ENCODE measurements around the gene WIPF2.

The WIPF2 gene

GRCh38 chr17:40315678-40316570 is 96.8 kb downstream of the WIPF2 start:
- DNase-seq (ENCODE audit: low spot score), result no peak

- no peak for DNase-seq (ENCODE audit: low spot score)
Observed at GRCh38 chr17:40316571-40317344, 97.7 kb downstream of the WIPF2 start.

- peak; percentile 59 for DNase-seq (ENCODE audit: low spot score)
Observed at GRCh38 chr17:40317345-40317873, 98.3 kb downstream of the WIPF2 start.

GRCh38 chr17:40317880-40318829 is 99.1 kb downstream of the WIPF2 start:
- peak; percentile 93 for DNase-seq (ENCODE audit: low spot score)

GRCh38 chr17:40318830-40319391 is 99.8 kb downstream of the WIPF2 start:
- no peak for DNase-seq (ENCODE audit: low spot score)

- DNase-seq (ENCODE audit: low spot score), result peak; percentile 66
Observed at GRCh38 chr17:40319651-40320540, 100.8 kb downstream of the WIPF2 start.

GRCh38 chr17:40320756-40321523 is 101.8 kb downstream of the WIPF2 start:
- no peak for DNase-seq (ENCODE audit: low spot score)

- DNase-seq (ENCODE audit: low spot score), result no peak
Observed at GRCh38 chr17:40321524-40321929, 102.4 kb downstream of the WIPF2 start.

GRCh38 chr17:40321961-40322357 is 102.9 kb downstream of the WIPF2 start:
- DNase-seq (ENCODE audit: low spot score), result no peak

GRCh38 chr17:40322358-40323315 is 103.5 kb downstream of the WIPF2 start:
- peak; percentile 90 for DNase-seq (ENCODE audit: low spot score)

GRCh38 chr17:40323391-40324381 is 104.6 kb downstream of the WIPF2 start:
- peak; percentile 48 for DNase-seq (ENCODE audit: low spot score)

- DNase-seq (ENCODE audit: low spot score), result peak; percentile 46
Observed at GRCh38 chr17:40325156-40326013, 106.3 kb downstream of the WIPF2 start.

GRCh38 chr17:40326014-40326831 is 107.1 kb downstream of the WIPF2 start:
- peak; percentile 70 for DNase-seq (ENCODE audit: low spot score)

- no peak for DNase-seq (ENCODE audit: low spot score)
Observed at GRCh38 chr17:40326832-40327199, 107.7 kb downstream of the WIPF2 start.

GRCh38 chr17:40327244-40327729 is 108.2 kb downstream of the WIPF2 start:
- no peak for DNase-seq (ENCODE audit: low spot score)

Data from activated CD4-positive, alpha-beta T cell treated with anti-CD3 and anti-CD28 coated beads, Interleukin-2, Interleukin-4, amounts not matched to agents 100 ng/mL and 50 ng/mL, durations not matched to agents 16 hours and 8 hours (primary cell).